Measurements from ENCODE around the gene PKNOX1.

DNA sequence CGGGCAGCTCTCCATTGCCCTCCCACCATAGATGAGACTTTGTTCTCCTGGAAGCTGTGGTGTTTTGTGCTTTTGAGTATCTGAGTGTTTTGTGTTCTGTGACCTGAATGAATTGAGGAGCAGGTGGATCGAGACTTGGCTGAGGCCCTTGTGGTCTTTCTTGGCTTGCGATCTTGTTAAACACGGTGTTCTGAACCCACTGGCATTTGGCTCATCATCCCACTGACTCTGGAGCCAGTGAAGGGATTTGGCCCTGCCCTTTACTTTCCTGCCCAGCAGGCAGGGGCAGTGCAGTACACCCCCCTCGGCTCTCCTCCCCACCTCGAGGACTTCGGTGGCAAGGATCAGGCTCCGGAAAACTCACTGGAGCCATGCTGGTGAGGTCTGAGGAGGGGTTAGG is 30.6 kb downstream of the PKNOX1 start:
- TF ChIP-seq POLR2AphosphoS5 (IDR thresholded peaks at IDR 0.05; ENCODE audit: borderline replicate concordance, low read depth, low read length), result no peak
- TF ChIP-seq EZH2 (IDR thresholded peaks at IDR 0.05), result no peak
- no peak for TF ChIP-seq FOXP2 (optimal IDR thresholded peaks at IDR 0.05; ENCODE audit: control extremely low read depth, extremely low read length, insufficient read depth)
